ENCODE data around the gene ZNF407. TPM values are rescaled to one million over a fixed set of nuclear protein-coding genes. Genes with fewer than 3 reads are reported as not detected.

The ZNF407 gene
- total RNA-seq, 2 experiments from 2014 or later, result 11.4 TPM

GRCh38 chr18:74796841-74797576 is 199.3 kb downstream of the ZNF407 start:
- no peak overlapping the region for H3K4me3 Mint-ChIP-seq
- peaks cover 20% of the 10 kb centered on the region for H3K4me1 Mint-ChIP-seq
- peak; percentile 99 for ATAC-seq
- intact Hi-C loops (cut with DNase I, micrococcal nuclease), result loop anchor here in 1 of 2 experiments (1.0 to 5.0 kb wide), 2 partner anchors 9 to 415 kb away; partner anchors contain the start of gene TSHZ1
- H3K36me3 Mint-ChIP-seq (ENCODE audit: low read depth), result no peaks in the 10 kb centered on the region
- no peak overlapping the region for H3K27ac Mint-ChIP-seq
- peak; percentile 38 for DNase-seq
- H3K9me3 Mint-ChIP-seq (ENCODE audit: low read depth), result no peaks in the 10 kb centered on the region
- no peaks in the 10 kb centered on the region for H3K27me3 Mint-ChIP-seq
- CTCF ChIA-PET, result no interaction called here
- POLR2A ChIA-PET, result interaction anchor here (0.7 kb wide), 1 partner anchor 130 kb away, joined by 3 read pairs; no protein-coding TSS in a partner anchor

- DNase-seq (no peak), ATAC-seq (no peak)
- no peaks in the 10 kb centered on the region for H3K27me3 Mint-ChIP-seq
- intact Hi-C loops (cut with DNase I, micrococcal nuclease), result loop anchor here in 1 of 2 experiments (1.0 to 5.0 kb wide), 2 partner anchors 9 to 415 kb away; partner anchors contain the start of gene TSHZ1
- H3K27ac Mint-ChIP-seq, result no peak overlapping the region
- ChIA-PET CTCF (no interaction called here), POLR2A (interaction anchor here (0.7 kb wide), 1 partner anchor 130 kb away, joined by 3 read pairs; no protein-coding TSS in a partner anchor)
- no peak overlapping the region for H3K4me3 Mint-ChIP-seq
- H3K36me3 Mint-ChIP-seq (ENCODE audit: low read depth), result no peaks in the 10 kb centered on the region
- peaks cover 20% of the 10 kb centered on the region for H3K4me1 Mint-ChIP-seq
- no peaks in the 10 kb centered on the region for H3K9me3 Mint-ChIP-seq (ENCODE audit: low read depth)
Measured at GRCh38 chr18:74797577-74798151, 200.0 kb downstream of the ZNF407 start.

GRCh38 chr18:74799542-74799941 is 201.9 kb downstream of the ZNF407 start:
- H3K4me3 Mint-ChIP-seq, result no peak overlapping the region
- ATAC-seq, result no peak
- intact Hi-C loops (cut with DNase I, micrococcal nuclease), result loop anchor here in 1 of 2 experiments (5.0 kb wide), 1 partner anchor 413 kb away; the partner anchor contains the start of gene TSHZ1
- ChIA-PET POLR2A (no interaction called here), CTCF (no interaction called here)
- H3K4me1 Mint-ChIP-seq, result peaks cover 20% of the 10 kb centered on the region
- DNase-seq, result no peak
- H3K27me3 Mint-ChIP-seq, result no peaks in the 10 kb centered on the region
- H3K36me3 Mint-ChIP-seq (ENCODE audit: low read depth), result peaks cover 2% of the 10 kb centered on the region
- no peak overlapping the region for H3K27ac Mint-ChIP-seq
- H3K9me3 Mint-ChIP-seq (ENCODE audit: low read depth), result no peaks in the 10 kb centered on the region

DNA sequence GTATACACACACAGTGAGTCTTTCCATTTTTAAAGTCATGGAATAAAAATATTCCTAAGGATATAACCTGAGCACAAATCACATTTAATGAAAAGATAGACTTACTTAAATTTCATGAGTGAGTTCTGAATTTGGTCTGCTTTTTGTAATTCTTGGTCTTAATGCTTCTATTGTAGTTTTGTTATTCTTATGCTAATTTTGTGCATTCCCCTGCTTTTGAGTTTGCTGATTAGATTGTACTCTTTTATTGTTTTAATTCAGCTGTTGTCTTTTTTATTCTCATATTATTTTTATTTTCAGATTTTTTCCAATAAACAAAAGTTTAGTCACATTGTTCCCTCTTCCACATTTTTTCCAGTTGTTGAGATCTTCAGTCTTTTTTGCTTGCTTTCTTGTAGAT is 202.4 kb downstream of the ZNF407 start:
- ChIA-PET POLR2A (no interaction called here), CTCF (no interaction called here)
- DNase-seq (no peak), ATAC-seq (no peak)
- Mint-ChIP-seq H3K36me3 (ENCODE audit: low read depth) (peaks cover 5% of the 10 kb centered on the region), H3K9me3 (ENCODE audit: low read depth) (no peaks in the 10 kb centered on the region), H3K27ac (no peak overlapping the region), H3K4me3 (no peak overlapping the region), H3K27me3 (no peaks in the 10 kb centered on the region), H3K4me1 (peaks cover 20% of the 10 kb centered on the region)
- intact Hi-C loops (cut with DNase I, micrococcal nuclease), result no loop called here

- ChIA-PET CTCF (interaction anchor here (0.6 kb wide), 1 partner anchor 11 kb away, joined by 3 read pairs; no protein-coding TSS in a partner anchor), POLR2A (no interaction called here)
- no peaks in the 10 kb centered on the region for H3K9me3 Mint-ChIP-seq (ENCODE audit: low read depth)
- peaks cover 10% of the 10 kb centered on the region for H3K36me3 Mint-ChIP-seq (ENCODE audit: low read depth)
- no peak overlapping the region for H3K27ac Mint-ChIP-seq
- no peak for DNase-seq
- H3K4me3 Mint-ChIP-seq, result no peak overlapping the region
- peaks cover 18% of the 10 kb centered on the region for H3K4me1 Mint-ChIP-seq
- intact Hi-C loops (cut with DNase I, micrococcal nuclease), result no loop called here
- no peaks in the 10 kb centered on the region for H3K27me3 Mint-ChIP-seq
- no peak for ATAC-seq
Measured at GRCh38 chr18:74803117-74803516, 205.4 kb downstream of the ZNF407 start.

GRCh38 chr18:74803769-74804168 is 206.1 kb downstream of the ZNF407 start:
- DNase-seq (no peak), ATAC-seq (no peak)
- intact Hi-C loops (cut with DNase I, micrococcal nuclease), result no loop called here
- H3K4me3 Mint-ChIP-seq, result no peak overlapping the region
- CTCF ChIA-PET, result no interaction called here
- H3K27me3 Mint-ChIP-seq, result no peaks in the 10 kb centered on the region
- no peaks in the 10 kb centered on the region for H3K9me3 Mint-ChIP-seq (ENCODE audit: low read depth)
- POLR2A ChIA-PET, result no interaction called here
- H3K27ac Mint-ChIP-seq, result no peak overlapping the region
- peaks cover 13% of the 10 kb centered on the region for H3K4me1 Mint-ChIP-seq
- peaks cover 10% of the 10 kb centered on the region for H3K36me3 Mint-ChIP-seq (ENCODE audit: low read depth)

DNA sequence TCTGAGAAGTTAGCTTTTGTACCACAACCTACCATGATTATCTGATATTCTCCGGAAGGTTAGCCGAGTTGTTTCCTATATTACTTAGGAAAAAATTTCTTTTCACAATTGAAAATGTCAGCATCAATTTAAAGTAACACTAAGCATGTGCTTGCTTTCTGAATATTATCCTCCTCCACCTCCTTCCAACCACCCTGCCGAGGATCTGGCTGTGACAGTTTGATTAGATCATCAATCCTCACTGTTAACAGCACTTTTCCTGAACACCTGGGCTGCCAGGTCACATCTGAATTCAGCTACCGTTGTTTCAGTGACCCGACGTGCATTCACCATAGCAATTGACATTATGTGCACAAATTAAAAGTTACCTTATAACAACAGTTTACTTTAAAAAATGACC is 207.0 kb downstream of the ZNF407 start:
- no peak overlapping the region for H3K27ac Mint-ChIP-seq
- peaks cover 10% of the 10 kb centered on the region for H3K36me3 Mint-ChIP-seq (ENCODE audit: low read depth)
- DNase-seq (no peak), ATAC-seq (no peak)
- no peaks in the 10 kb centered on the region for H3K9me3 Mint-ChIP-seq (ENCODE audit: low read depth)
- ChIA-PET POLR2A (no interaction called here), CTCF (interaction anchor here (0.6 to 0.7 kb wide), 3 partner anchors 37 to 1215 kb away, joined by 3 to 4 read pairs (median 3); no protein-coding TSS in a partner anchor)
- no peaks in the 10 kb centered on the region for H3K27me3 Mint-ChIP-seq
- no peak overlapping the region for H3K4me3 Mint-ChIP-seq
- intact Hi-C loops (cut with DNase I, micrococcal nuclease), result no loop called here
- peaks cover 13% of the 10 kb centered on the region for H3K4me1 Mint-ChIP-seq

GRCh38 chr18:74806073-74806472 is 208.4 kb downstream of the ZNF407 start:
- peaks cover 13% of the 10 kb centered on the region for H3K4me1 Mint-ChIP-seq
- H3K27ac Mint-ChIP-seq, result no peak overlapping the region
- CTCF ChIA-PET, result no interaction called here
- no peak overlapping the region for H3K4me3 Mint-ChIP-seq
- no peaks in the 10 kb centered on the region for H3K27me3 Mint-ChIP-seq
- ATAC-seq (no peak), DNase-seq (no peak)
- intact Hi-C loops (cut with DNase I, micrococcal nuclease), result loop anchor here in 1 of 2 experiments (1.0 kb wide), 1 partner anchor 9 kb away; no protein-coding TSS in a partner anchor
- POLR2A ChIA-PET, result interaction anchor here (0.6 kb wide), 2 partner anchors 230 to 404 kb away, joined by 3 read pairs; partner anchors contain the start of gene TSHZ1
- H3K9me3 Mint-ChIP-seq (ENCODE audit: low read depth), result no peaks in the 10 kb centered on the region
- peaks cover 10% of the 10 kb centered on the region for H3K36me3 Mint-ChIP-seq (ENCODE audit: low read depth)

DNA sequence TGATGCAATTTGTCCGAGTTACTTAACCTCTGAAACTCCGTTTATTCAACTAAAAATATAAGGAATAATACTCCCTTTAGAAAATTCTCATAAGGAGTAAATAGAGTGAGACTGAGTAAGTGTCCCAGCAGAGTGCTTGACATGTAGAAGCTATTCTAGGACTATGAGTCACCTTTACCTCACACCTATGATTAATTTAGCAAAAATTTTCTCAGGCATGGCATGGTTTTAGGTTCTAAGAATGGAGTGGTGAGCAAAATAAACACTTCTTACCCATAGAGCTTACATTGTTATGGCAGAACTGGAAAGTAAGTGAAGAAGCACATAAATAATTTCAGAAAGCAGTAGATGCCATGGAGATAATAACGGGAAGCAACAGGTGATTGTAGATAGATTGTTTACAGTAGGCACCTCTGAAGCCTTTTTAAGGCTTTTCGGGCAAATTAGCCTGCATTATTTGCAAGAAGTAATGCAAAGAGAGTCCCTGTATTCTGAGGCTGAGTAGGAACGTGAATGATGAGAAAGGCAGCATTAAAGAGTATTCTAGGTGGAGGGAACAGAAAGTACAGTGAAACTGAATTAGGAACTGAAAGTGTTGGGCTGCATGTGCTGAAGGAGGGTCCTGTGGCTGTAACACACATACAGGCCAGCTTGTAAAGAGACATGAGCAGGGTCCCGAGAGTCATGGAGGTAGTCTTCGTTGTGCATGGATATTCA is 209.2 kb downstream of the ZNF407 start:
- CTCF ChIA-PET, result no interaction called here
- H3K4me1 Mint-ChIP-seq, result peaks cover 13% of the 10 kb centered on the region
- intact Hi-C loops (cut with DNase I, micrococcal nuclease), result loop anchor here in 1 of 2 experiments (1.0 kb wide), 1 partner anchor 10 kb away; no protein-coding TSS in a partner anchor
- H3K9me3 Mint-ChIP-seq (ENCODE audit: low read depth), result no peaks in the 10 kb centered on the region
- POLR2A ChIA-PET, result interaction anchor here (0.5 to 0.6 kb wide), 3 partner anchors 22 to 404 kb away, joined by 3 to 4 read pairs (median 3); partner anchors contain the start of gene TSHZ1
- peaks cover 10% of the 10 kb centered on the region for H3K36me3 Mint-ChIP-seq (ENCODE audit: low read depth)
- ATAC-seq (peak; percentile 99), DNase-seq (no peak)
- H3K4me3 Mint-ChIP-seq, result no peak overlapping the region
- H3K27me3 Mint-ChIP-seq, result no peaks in the 10 kb centered on the region
- peak overlapping the region; percentile 29 for H3K27ac Mint-ChIP-seq

GRCh38 chr18:74817576-74817975 is 219.9 kb downstream of the ZNF407 start:
- intact Hi-C loops (cut with DNase I, micrococcal nuclease), result no loop called here
- H3K27me3 Mint-ChIP-seq, result no peaks in the 10 kb centered on the region
- ChIA-PET POLR2A (interaction anchor here (0.6 kb wide), 1 partner anchor 18 kb away, joined by 4 read pairs; no protein-coding TSS in a partner anchor), CTCF (interaction anchor here (1.1 kb wide), 1 partner anchor 9 kb away, joined by 4 read pairs; no protein-coding TSS in a partner anchor)
- ATAC-seq (no peak), DNase-seq (no peak)
- peaks cover 19% of the 10 kb centered on the region for H3K36me3 Mint-ChIP-seq (ENCODE audit: low read depth)
- peaks cover 3% of the 10 kb centered on the region for H3K9me3 Mint-ChIP-seq (ENCODE audit: low read depth)
- H3K27ac Mint-ChIP-seq, result no peak overlapping the region
- H3K4me1 Mint-ChIP-seq, result peaks cover 3% of the 10 kb centered on the region
- H3K4me3 Mint-ChIP-seq, result no peak overlapping the region

- Mint-ChIP-seq H3K27ac (no peak overlapping the region), H3K27me3 (no peaks in the 10 kb centered on the region), H3K36me3 (ENCODE audit: low read depth) (peaks cover 26% of the 10 kb centered on the region), H3K4me3 (no peak overlapping the region), H3K4me1 (no peaks in the 10 kb centered on the region), H3K9me3 (ENCODE audit: low read depth) (peaks cover 3% of the 10 kb centered on the region)
- intact Hi-C loops (cut with DNase I, micrococcal nuclease), result no loop called here
- ATAC-seq, result no peak
- no peak for DNase-seq
- ChIA-PET CTCF (interaction anchor here (1.1 to 1.2 kb wide), 2 partner anchors 10 to 22 kb away, joined by 3 to 4 read pairs; no protein-coding TSS in a partner anchor), POLR2A (no interaction called here)
Measured at GRCh38 chr18:74818516-74819175, 221.0 kb downstream of the ZNF407 start.
